GM15510 (cell line): ENCODE results near the gene SPOP.

Experiments used
- POLR2A ChIP-seq: IDR thresholded peaks from 3 replicates; pipeline ENCODE4 v1.6.1; 2011; ENCODE audit warnings: borderline replicate concordance; ENCODE audit not compliant: insufficient read length; ENCODE audit errors: extremely low read depth

Gene SPOP

GRCh38 chr17:49637739-49638138 lies 40.2 kb downstream of the SPOP start:
- no peak for TF ChIP-seq POLR2A

GRCh38 chr17:49637050-49637449 lies 40.8 kb downstream of the SPOP start:
- no peak for TF ChIP-seq POLR2A

GRCh38 chr17:49635121-49635520 lies 42.8 kb downstream of the SPOP start:
- TF ChIP-seq POLR2A = no peak

DNA sequence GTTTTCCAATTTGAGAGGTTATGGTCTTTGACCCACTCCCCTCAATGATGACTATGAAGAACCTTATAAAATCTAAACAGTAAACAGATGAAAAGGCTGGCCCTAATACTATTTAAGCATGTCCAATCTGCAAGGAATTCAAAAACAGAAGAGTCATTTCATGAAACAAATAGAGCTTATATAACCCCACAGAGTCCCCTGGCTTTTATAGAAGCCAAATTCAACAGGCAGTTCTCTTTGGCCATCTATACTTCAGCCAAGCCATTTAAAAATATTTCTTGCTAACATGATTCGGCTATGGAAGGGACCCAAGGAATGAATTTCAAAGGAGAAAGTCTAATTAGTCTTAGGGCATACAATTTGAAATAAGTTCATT lies 43.4 kb downstream of the SPOP start:
- no peak for TF ChIP-seq POLR2A

- TF ChIP-seq POLR2A = no peak
Observed at GRCh38 chr17:49633762-49634484, 44.0 kb downstream of the SPOP start.

DNA sequence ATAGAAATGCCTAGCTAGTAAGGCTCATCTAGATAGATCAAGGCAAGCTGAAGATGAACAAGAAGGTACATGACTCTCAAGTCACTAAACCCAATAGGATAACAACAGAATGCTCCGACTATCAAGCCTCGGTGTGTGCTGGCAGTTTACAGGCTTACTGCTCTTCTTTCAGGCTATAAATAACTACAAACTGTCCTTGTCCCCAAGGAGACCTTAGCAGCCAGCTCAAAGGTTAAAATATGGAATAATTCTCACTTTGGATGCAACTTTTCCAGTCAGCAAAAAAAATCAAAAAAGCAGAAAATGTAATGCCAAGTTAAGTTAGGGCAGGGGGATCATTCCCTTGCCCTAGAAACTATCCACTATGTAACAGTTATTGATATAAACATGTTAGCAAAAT lies 44.6 kb downstream of the SPOP start:
- no peak for TF ChIP-seq POLR2A

DNA sequence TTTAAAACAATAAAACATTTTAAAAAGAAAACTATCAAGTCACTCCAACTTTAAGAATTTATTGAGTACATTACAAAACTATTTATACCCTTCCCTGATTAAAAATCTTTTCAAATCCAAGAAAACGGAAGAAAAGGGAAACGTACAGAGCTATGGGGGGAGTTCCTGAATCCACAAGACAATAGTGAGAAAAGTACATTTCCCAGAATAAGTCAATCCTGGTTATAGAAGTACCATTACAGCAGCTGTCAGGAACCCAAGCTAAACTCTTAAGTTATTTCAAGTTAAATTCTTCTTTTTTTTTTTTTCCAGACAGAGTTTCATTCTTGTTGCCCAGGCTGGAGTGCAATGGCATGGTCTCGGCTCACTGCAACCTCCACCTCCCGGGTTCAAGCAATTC lies 45.7 kb downstream of the SPOP start:
- no peak for TF ChIP-seq POLR2A

DNA sequence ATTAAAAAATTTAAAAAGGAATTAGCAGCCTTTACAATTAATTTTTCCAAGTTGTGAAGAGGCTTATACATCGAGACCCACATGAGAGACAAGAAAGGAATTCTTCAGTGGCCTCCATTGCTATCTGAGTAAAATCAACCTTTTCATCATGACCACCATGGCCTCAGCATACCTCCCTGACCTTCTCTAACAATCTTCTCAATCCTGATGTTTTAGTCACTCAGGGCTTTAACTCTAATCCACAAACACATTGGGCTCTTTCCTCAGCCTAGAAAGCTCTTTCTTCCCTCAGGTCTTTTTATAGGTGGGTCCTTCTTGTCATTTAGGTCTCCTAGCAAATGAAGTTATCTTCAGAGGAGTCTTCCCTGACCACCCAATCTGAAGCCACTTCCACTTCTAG lies 46.4 kb downstream of the SPOP start:
- no peak for TF ChIP-seq POLR2A

DNA sequence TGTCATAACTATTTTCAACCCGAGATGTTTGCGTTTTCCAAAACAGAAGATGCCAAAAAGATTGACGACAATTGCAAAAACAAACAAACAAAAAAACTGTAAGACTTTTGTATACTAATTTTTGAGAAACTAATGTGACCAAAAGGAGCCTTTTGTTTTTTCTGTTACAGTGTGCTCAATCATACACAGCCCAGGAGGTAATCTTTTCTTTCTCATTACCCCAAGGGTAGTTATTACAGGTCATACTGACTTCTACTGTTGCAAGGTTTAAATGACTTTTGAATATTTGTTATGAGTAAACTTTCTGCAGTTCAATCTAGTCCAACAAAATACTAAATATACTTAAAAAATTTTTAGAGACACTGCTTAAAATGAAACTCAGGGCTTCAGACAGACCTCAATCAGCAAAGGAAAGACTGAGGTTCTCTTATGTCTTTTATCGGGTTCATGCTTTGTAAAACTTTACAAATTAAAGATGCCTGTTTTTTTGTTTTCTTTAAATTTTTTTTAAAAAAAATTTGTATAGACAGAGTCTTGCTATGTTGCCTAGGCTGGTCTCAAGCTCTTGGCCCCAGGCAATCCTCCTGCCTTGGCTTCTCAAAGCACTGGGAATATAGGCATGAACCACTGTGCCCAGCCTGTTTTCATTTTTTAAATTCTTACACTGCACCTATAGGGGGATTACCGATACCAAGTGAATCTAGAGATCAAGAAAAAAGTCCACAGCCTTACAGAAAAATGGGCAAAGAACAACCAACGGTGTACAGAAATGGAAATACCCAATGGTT lies 47.6 kb downstream of the SPOP start:
- no peak for TF ChIP-seq POLR2A

GRCh38 chr17:49629447-49629846 lies 48.5 kb downstream of the SPOP start:
- TF ChIP-seq POLR2A = no peak

GRCh38 chr17:49624896-49625295 lies 53.0 kb downstream of the SPOP start:
- TF ChIP-seq POLR2A = no peak

GRCh38 chr17:49621946-49622529 lies 55.9 kb downstream of the SPOP start:
- TF ChIP-seq POLR2A = no peak

- no peak for TF ChIP-seq POLR2A
Observed at GRCh38 chr17:49621420-49621819, 56.5 kb downstream of the SPOP start.

- no peak for TF ChIP-seq POLR2A
Observed at GRCh38 chr17:49618028-49618611, 59.8 kb downstream of the SPOP start.

GRCh38 chr17:49616601-49617131 lies 61.2 kb downstream of the SPOP start:
- TF ChIP-seq POLR2A = no peak
